MM.1S (cell line): ENCODE data around the gene SMPX.
"Not testable (repeated sequence)": the region's sequence is repeated elsewhere in the genome, so short reads cannot be mapped to it uniquely, and the experiment has no call there.

Experiments used
- DNase-seq: peaks from one replicate; pipeline ENCODE4 v3.0.0-alpha.2; 2015
- H2AFZ ChIP-seq: fragments of 300-600 bp; sonication (generic); 2 replicates; pipeline ENCODE4 v1.6.0; 2016; ENCODE audit warnings: antibody characterized with exemption, low read length
- H3F3A ChIP-seq: fragments of 300-600 bp; sonication (generic); 2 replicates; pipeline ENCODE4 v1.6.1; 2016; ENCODE audit warnings: mild to moderate bottlenecking, antibody characterized with exemption, low read length, moderate library complexity, mixed read lengths; ENCODE audit not compliant: insufficient read depth
- H3K27ac ChIP-seq: fragments of 300-600 bp; sonication (generic); 2 replicates; pipeline ENCODE4 v1.5.1; 2016; ENCODE audit warnings: mild to moderate bottlenecking, low read length
- H3K27me3 ChIP-seq: fragments of 300-600 bp; sonication (generic); replicated peaks from 2 replicates; pipeline ENCODE4 v1.6.0; 2016; ENCODE audit warnings: low read length; ENCODE audit not compliant: insufficient read depth
- H3K36me3 ChIP-seq: fragments of 300-600 bp; sonication (generic); replicated peaks from 2 replicates; pipeline ENCODE4 v1.6.1; 2016; ENCODE audit warnings: mild to moderate bottlenecking, low read length, mixed read lengths; ENCODE audit not compliant: insufficient read depth
- H3K4me1 ChIP-seq: fragments of 300-600 bp; sonication (generic); 2 replicates; pipeline ENCODE4 v1.6.1; 2016; ENCODE audit warnings: low read length, mixed read lengths
- H3K4me2 ChIP-seq: fragments of 300-600 bp; sonication (generic); 2 replicates; pipeline ENCODE4 v1.6.0; 2016; ENCODE audit warnings: low read depth, low read length
- H3K4me3 ChIP-seq: fragments of 300-600 bp; sonication (generic); 2 replicates; pipeline ENCODE4 v1.5.1; 2016; ENCODE audit warnings: low read length, mixed read lengths
- H3K79me2 ChIP-seq: fragments of 300-600 bp; sonication (generic); 2 replicates; pipeline ENCODE4 v1.6.1; 2016; ENCODE audit warnings: mixed run types, low read length, mixed read lengths
- H3K9ac ChIP-seq: fragments of 300-600 bp; sonication (generic); 2 replicates; pipeline ENCODE4 v1.6.1; 2016; ENCODE audit warnings: low read length, mixed read lengths
- H3K9me2 ChIP-seq: fragments of 300-600 bp; sonication (generic); replicated peaks from 2 replicates; pipeline ENCODE4 v1.6.1; 2016; ENCODE audit warnings: mild to moderate bottlenecking, low read length, mixed read lengths; ENCODE audit not compliant: insufficient read depth
- H3K9me3 ChIP-seq: fragments of 300-600 bp; sonication (generic); replicated peaks from 2 replicates; pipeline ENCODE4 v1.6.1; 2016; ENCODE audit warnings: mild to moderate bottlenecking, low read length, mixed read lengths; ENCODE audit not compliant: insufficient read depth
- H4K20me1 ChIP-seq: fragments of 300-600 bp; sonication (generic); 2 replicates; pipeline ENCODE4 v1.6.1; 2016; ENCODE audit warnings: mild to moderate bottlenecking, low read length, moderate library complexity, mixed read lengths; ENCODE audit not compliant: insufficient read depth
- CTCF ChIP-seq: fragments of 300-600 bp; sonication (generic); IDR thresholded peaks from 2 replicates; pipeline ENCODE4 v1.5.1; 2016; ENCODE audit warnings: antibody characterized with exemption, low read length, mixed read lengths
- EZH2 ChIP-seq: fragments of 300-600 bp; sonication (generic); optimal IDR thresholded peaks from 2 replicates; pipeline ENCODE3; 2017; ENCODE audit warnings: low read depth, mild to moderate bottlenecking, antibody characterized with exemption, low read length, mixed read lengths
- EZH2phosphoT487 ChIP-seq: fragments of 300-600 bp; sonication (generic); IDR thresholded peaks from 2 replicates; pipeline ENCODE4 v1.6.1; 2018; ENCODE audit warnings: antibody characterized with exemption, low read length

SMPX gene

GRCh38 chrX:21779095-21779494 lies 21.2 kb upstream of the SMPX start:
- Histone ChIP-seq H3K9me3 (no peaks in the 10 kb centered on the region), H3K9me2 (no peaks in the 10 kb centered on the region), H3K27ac (no peak overlapping the region), H3K4me3 (no peak overlapping the region), H3K4me2 (peak overlapping the region; percentile 24; the same call in 1 of the 2 replicates), H3K9ac (no peak overlapping the region), H4K20me1 (no peaks in the 10 kb centered on the region), H3K27me3 (no peaks in the 10 kb centered on the region), H3K4me1 (peaks cover 9% of the 10 kb centered on the region), H3K36me3 (no peaks in the 10 kb centered on the region), H2AFZ (0 out of 2 replicates have a peak overlapping the region, but pooled peaks have one; percentile 15), H3K79me2 (no peaks in the 10 kb centered on the region), H3F3A (no peaks in the 10 kb centered on the region)
- TF ChIP-seq EZH2phosphoT487 (no peak), CTCF (no peak), EZH2 (no peak)
- DNase-seq: no peak

- H4K20me1 ChIP-seq: no peaks in the 10 kb centered on the region
- peaks cover 9% of the 10 kb centered on the region for H3K4me1 ChIP-seq
- H3K9me3 ChIP-seq: no peaks in the 10 kb centered on the region
- H3K4me2 ChIP-seq: no peak overlapping the region
- H3F3A ChIP-seq: no peaks in the 10 kb centered on the region
- no peak for DNase-seq
- no peaks in the 10 kb centered on the region for H3K9me2 ChIP-seq
- TF ChIP-seq EZH2phosphoT487 (no peak), CTCF (no peak), EZH2 (no peak)
- no peaks in the 10 kb centered on the region for H3K79me2 ChIP-seq
- H3K27me3 ChIP-seq: no peaks in the 10 kb centered on the region
- no peak overlapping the region for H2AFZ ChIP-seq
- H3K9ac ChIP-seq: no peak overlapping the region
- no peaks in the 10 kb centered on the region for H3K36me3 ChIP-seq
- H3K4me3 ChIP-seq: no peak overlapping the region
- H3K27ac ChIP-seq: no peak overlapping the region
These were observed 20.3 kb upstream of the SMPX start for GRCh38 chrX:21778236-21778635.

- not testable (repeated sequence) for H3F3A ChIP-seq, H3K9me3 ChIP-seq, H3K27me3 ChIP-seq, H3K79me2 ChIP-seq, H2AFZ ChIP-seq, H3K36me3 ChIP-seq, H3K4me2 ChIP-seq, H4K20me1 ChIP-seq, H3K27ac ChIP-seq, DNase-seq, H3K4me3 ChIP-seq, H3K4me1 ChIP-seq, H3K9me2 ChIP-seq, H3K9ac ChIP-seq
These were observed 17.2 kb upstream of the SMPX start for GRCh38 chrX:21775128-21775527.

GRCh38 chrX:21773036-21773435 lies 15.1 kb upstream of the SMPX start:
- not testable (repeated sequence) for H3K9me3 ChIP-seq, H3K27me3 ChIP-seq, H3F3A ChIP-seq, H3K9ac ChIP-seq, H3K27ac ChIP-seq, H3K4me1 ChIP-seq, H4K20me1 ChIP-seq, H3K36me3 ChIP-seq, H3K9me2 ChIP-seq, H3K4me2 ChIP-seq, H2AFZ ChIP-seq, H3K4me3 ChIP-seq, H3K79me2 ChIP-seq
- DNase-seq: peak; percentile 18
